ENCODE data around the gene SLX9.
"Not testable (repeated sequence)": the region's sequence is repeated elsewhere in the genome, so short reads cannot be mapped to it uniquely, and the experiment has no call there.

SLX9 gene

DNA sequence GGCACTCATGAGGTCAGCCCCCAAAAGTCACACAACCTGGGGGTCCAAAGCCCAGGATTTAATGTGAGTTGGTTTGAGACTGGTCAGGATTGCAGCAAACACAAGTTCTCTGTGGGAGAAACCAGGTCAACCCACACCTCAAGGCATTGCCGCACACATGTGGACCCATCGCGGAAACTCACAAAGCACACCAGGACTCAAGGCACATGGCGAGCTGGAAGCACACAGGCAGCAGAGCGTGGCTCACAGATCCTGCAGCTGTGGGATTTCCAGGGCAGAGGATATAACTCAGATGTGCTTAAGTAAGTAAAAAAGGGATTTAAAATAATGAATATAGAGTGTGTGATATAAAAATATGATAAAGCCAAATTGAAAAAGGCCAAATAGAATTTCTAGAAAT, 82.9 kb downstream of the SLX9 start:
- Histone ChIP-seq H3K9ac (ENCODE audit: low read length) (no peak overlapping the region), H3K4me1 (ENCODE audit: control insufficient read depth in 1 of 2, insufficient read depth in 2 of 2, low read length in 2 of 2) (peaks cover 24 to 35% of the 10 kb centered on the region in 2 experiments), H4K91ac (ENCODE audit: low read depth, low read length) (no peak overlapping the region), H3K9me3 (ENCODE audit: insufficient read depth, low read depth, low read length) (peaks cover 13% of the 10 kb centered on the region), H2BK120ac (ENCODE audit: insufficient read depth, low read length, poor library complexity) (no peak overlapping the region), H3K79me2 (ENCODE audit: control insufficient read depth, insufficient read depth, low read length, poor library complexity) (peaks cover 2% of the 10 kb centered on the region), H3K18ac (ENCODE audit: low read length) (no peak overlapping the region), H4K12ac (ENCODE audit: low read depth, low read length) (no peak overlapping the region), H3K4me3 (ENCODE audit: low read depth, low read length) (no peak overlapping the region), H3K14ac (ENCODE audit: low read length) (no peak overlapping the region), H3K27me3 (ENCODE audit: insufficient read depth, low read length) (no peaks in the 10 kb centered on the region), H2BK5ac (ENCODE audit: low read depth, low read length, poor library complexity) (no peak overlapping the region), H3K36me3 (ENCODE audit: control insufficient read depth in 1 of 2, insufficient read depth in 2 of 2, low read length in 2 of 2) (no peaks in the 10 kb centered on the region), H2AK5ac (ENCODE audit: low read length) (no peak overlapping the region), H3K79me1 (ENCODE audit: low read length) (peaks cover 24% of the 10 kb centered on the region), H3K27ac (ENCODE audit: low read depth, low read length) (no peak overlapping the region), H3K4ac (ENCODE audit: low read depth, low read length) (no peak overlapping the region), H2BK12ac (ENCODE audit: low read length) (no peak overlapping the region), H4K8ac (ENCODE audit: low read depth, low read length) (no peak overlapping the region), H3K23ac (ENCODE audit: low read length) (no peak overlapping the region), H2AFZ (ENCODE audit: insufficient read depth, low read length, poor library complexity) (no peak overlapping the region), H3K4me2 (ENCODE audit: low read length) (no peak overlapping the region)
- no peak for DNase-seq
- WGBS (ENCODE audit: extremely low coverage, insufficient coverage, insufficient read length), result no CpG with 5 or more reads among the region's 5 CpGs

GRCh38 chr21:45024516-45024915, 84.7 kb downstream of the SLX9 start:
- not testable (repeated sequence) for H2BK5ac ChIP-seq (ENCODE audit: low read depth, low read length, poor library complexity); DNase-seq; H3K9ac ChIP-seq (ENCODE audit: low read length); H3K18ac ChIP-seq (ENCODE audit: low read length); H3K4me3 ChIP-seq (ENCODE audit: low read depth, low read length); H4K8ac ChIP-seq (ENCODE audit: low read depth, low read length); H2BK12ac ChIP-seq (ENCODE audit: low read length); H3K27me3 ChIP-seq (ENCODE audit: insufficient read depth, low read length); H3K79me2 ChIP-seq (ENCODE audit: control insufficient read depth, insufficient read depth, low read length, poor library complexity); H3K14ac ChIP-seq (ENCODE audit: low read length); H3K36me3 ChIP-seq (ENCODE audit: control insufficient read depth in 1 of 2, insufficient read depth in 2 of 2, low read length in 2 of 2); H3K27ac ChIP-seq (ENCODE audit: low read depth, low read length); H2BK120ac ChIP-seq (ENCODE audit: insufficient read depth, low read length, poor library complexity); H2AK5ac ChIP-seq (ENCODE audit: low read length); H4K12ac ChIP-seq (ENCODE audit: low read depth, low read length); H3K4me2 ChIP-seq (ENCODE audit: low read length); H3K23ac ChIP-seq (ENCODE audit: low read length); H4K91ac ChIP-seq (ENCODE audit: low read depth, low read length); H2AFZ ChIP-seq (ENCODE audit: insufficient read depth, low read length, poor library complexity); H3K4ac ChIP-seq (ENCODE audit: low read depth, low read length)
- Histone ChIP-seq H3K79me1 (ENCODE audit: low read length) (peaks cover 14% of the 10 kb centered on the region), H3K4me1 (ENCODE audit: control insufficient read depth in 1 of 2, insufficient read depth in 2 of 2, low read length in 2 of 2) (peaks cover 19 to 25% of the 10 kb centered on the region in 2 experiments), H3K9me3 (ENCODE audit: insufficient read depth, low read depth, low read length) (peaks cover 12% of the 10 kb centered on the region)
- WGBS (ENCODE audit: extremely low coverage, insufficient coverage, insufficient read length), result no CpG with 5 or more reads among the region's 4 CpGs

- H4K91ac ChIP-seq (ENCODE audit: low read depth, low read length), result no peak overlapping the region
- peaks cover 15 to 20% of the 10 kb centered on the region in 2 experiments for H3K4me1 ChIP-seq (ENCODE audit: control insufficient read depth in 1 of 2, insufficient read depth in 2 of 2, low read length in 2 of 2)
- no peak overlapping the region for H3K4ac ChIP-seq (ENCODE audit: low read depth, low read length)
- no peak overlapping the region for H3K9ac ChIP-seq (ENCODE audit: low read length)
- no peak overlapping the region for H3K14ac ChIP-seq (ENCODE audit: low read length)
- H3K18ac ChIP-seq (ENCODE audit: low read length), result no peak overlapping the region
- no peak overlapping the region for H4K8ac ChIP-seq (ENCODE audit: low read depth, low read length)
- peaks cover 2% of the 10 kb centered on the region for H3K79me1 ChIP-seq (ENCODE audit: low read length)
- no peaks in the 10 kb centered on the region for H3K27me3 ChIP-seq (ENCODE audit: insufficient read depth, low read length)
- H2AK5ac ChIP-seq (ENCODE audit: low read length), result no peak overlapping the region
- no peaks in the 10 kb centered on the region for H3K79me2 ChIP-seq (ENCODE audit: control insufficient read depth, insufficient read depth, low read length, poor library complexity)
- H2BK12ac ChIP-seq (ENCODE audit: low read length), result peak overlapping the region; percentile 15
- no peak overlapping the region for H4K12ac ChIP-seq (ENCODE audit: low read depth, low read length)
- H3K4me2 ChIP-seq (ENCODE audit: low read length), result no peak overlapping the region
- H2AFZ ChIP-seq (ENCODE audit: insufficient read depth, low read length, poor library complexity), result no peak overlapping the region
- no peak overlapping the region for H2BK5ac ChIP-seq (ENCODE audit: low read depth, low read length, poor library complexity)
- DNase-seq, result no peak
- no peak overlapping the region for H3K4me3 ChIP-seq (ENCODE audit: low read depth, low read length)
- H3K23ac ChIP-seq (ENCODE audit: low read length), result no peak overlapping the region
- no peak overlapping the region for H2BK120ac ChIP-seq (ENCODE audit: insufficient read depth, low read length, poor library complexity)
- no peak overlapping the region for H3K27ac ChIP-seq (ENCODE audit: low read depth, low read length)
- no CpG with 5 or more reads among the region's 22 CpGs for WGBS (ENCODE audit: extremely low coverage, insufficient coverage, insufficient read length)
- H3K36me3 ChIP-seq (ENCODE audit: control insufficient read depth in 1 of 2, insufficient read depth in 2 of 2, low read length in 2 of 2), result no peaks in the 10 kb centered on the region
- H3K9me3 ChIP-seq (ENCODE audit: insufficient read depth, low read depth, low read length), result peaks cover 8% of the 10 kb centered on the region
Measured at GRCh38 chr21:45026066-45026745, 86.4 kb downstream of the SLX9 start.

Measured in trophoblast cell (in vitro differentiated cells and primary cell).